Measurements from ENCODE around the gene GLIS1. TPM values are rescaled to one million over a fixed set of nuclear protein-coding genes. Genes with fewer than 3 reads are reported as not detected.

The GLIS1 gene
- total and polyA plus RNA-seq, 10 of the 15 experiments (the other 5 are each of a cell fraction or from before 2014, with no cell fraction given) = not detected

DNA sequence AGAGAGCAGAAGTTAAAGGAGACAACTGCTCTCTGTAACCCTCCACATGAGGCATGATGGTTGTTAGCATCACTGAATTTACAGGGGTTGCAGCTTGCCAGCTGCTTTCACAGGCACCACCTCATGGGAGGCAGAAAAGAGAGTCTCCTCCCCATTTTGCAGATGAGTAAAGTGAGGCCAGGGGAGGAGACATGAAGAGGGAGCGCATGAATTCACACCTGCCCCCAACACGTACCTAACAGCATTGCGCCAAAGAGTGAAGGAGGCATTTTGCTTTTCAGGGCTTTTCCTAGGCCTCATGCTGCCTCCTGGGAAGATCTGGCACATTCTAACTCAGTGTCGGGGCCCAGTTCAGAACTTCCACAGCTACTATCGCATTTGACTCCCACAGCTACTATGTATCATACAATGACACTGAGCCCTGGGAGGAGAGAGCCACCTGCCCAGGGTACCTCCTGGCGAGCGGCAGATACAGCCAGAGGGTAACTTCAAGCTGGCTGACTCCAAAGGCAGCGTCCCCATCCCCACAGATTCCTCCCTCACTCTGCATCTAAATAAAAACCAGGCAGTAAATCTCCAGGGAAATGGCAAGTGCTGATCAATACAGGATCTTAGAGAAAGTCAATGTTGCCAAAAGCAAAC is 34.0 kb downstream of the GLIS1 start (continued):
- TF ChIP-seq, protein P1, sequence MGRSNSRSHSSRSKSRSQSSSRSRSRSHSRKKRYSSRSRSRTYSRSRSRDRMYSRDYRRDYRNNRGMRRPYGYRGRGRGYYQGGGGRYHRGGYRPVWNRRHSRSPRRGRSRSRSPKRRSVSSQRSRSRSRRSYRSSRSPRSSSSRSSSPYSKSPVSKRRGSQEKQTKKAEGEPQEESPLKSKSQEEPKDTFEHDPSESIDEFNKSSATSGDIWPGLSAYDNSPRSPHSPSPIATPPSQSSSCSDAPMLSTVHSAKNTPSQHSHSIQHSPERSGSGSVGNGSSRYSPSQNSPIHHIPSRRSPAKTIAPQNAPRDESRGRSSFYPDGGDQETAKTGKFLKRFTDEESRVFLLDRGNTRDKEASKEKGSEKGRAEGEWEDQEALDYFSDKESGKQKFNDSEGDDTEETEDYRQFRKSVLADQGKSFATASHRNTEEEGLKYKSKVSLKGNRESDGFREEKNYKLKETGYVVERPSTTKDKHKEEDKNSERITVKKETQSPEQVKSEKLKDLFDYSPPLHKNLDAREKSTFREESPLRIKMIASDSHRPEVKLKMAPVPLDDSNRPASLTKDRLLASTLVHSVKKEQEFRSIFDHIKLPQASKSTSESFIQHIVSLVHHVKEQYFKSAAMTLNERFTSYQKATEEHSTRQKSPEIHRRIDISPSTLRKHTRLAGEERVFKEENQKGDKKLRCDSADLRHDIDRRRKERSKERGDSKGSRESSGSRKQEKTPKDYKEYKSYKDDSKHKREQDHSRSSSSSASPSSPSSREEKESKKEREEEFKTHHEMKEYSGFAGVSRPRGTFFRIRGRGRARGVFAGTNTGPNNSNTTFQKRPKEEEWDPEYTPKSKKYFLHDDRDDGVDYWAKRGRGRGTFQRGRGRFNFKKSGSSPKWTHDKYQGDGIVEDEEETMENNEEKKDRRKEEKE (IDR thresholded peaks at IDR 0.05) = no peak

DNA sequence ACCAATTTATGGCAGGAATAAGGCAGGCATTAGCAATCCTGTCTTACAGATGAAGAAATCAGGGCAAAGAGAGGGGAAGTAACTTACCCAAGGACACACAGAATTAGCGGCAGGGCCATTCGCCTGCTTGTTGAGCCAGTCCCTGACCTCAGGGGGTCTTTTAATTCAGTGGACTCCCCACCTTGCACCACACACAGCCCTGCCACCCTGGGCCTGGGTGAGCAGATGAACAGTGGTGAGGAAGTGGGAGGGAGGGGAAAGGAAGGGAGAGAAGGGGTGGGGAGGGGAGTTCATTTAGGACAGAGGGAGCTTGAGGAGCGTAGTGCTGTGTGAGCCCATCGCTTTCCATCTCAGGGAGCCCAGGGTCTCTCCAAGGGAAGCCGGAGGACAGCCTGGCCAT is 34.7 kb downstream of the GLIS1 start:
- Histone ChIP-seq H3K9me3 (replicated peaks; ENCODE audit: control insufficient read depth, insufficient read depth, low read length) (no peaks in the 10 kb centered on the region), H3K9ac (ENCODE audit: control insufficient read depth, insufficient read depth, low read length) (no peak overlapping the region), H3K4me1 (ENCODE audit: control insufficient read depth, insufficient read depth, low read length) (no peaks in the 10 kb centered on the region), H3K36me3 (ENCODE audit: control insufficient read depth in 2 of 2, insufficient read depth in 2 of 2, low read length in 1 of 2) (no peaks in the 10 kb centered on the region), H4K20me1 (ENCODE audit: control insufficient read depth, insufficient read depth) (peaks cover 4% of the 10 kb centered on the region; the same call in 1 of the 2 replicates), H3K4me3 (no peak overlapping the region), H2AFZ (ENCODE audit: control insufficient read depth, low read depth, low read length) (no peak overlapping the region), H3K27me3 (replicated peaks in 1 of 2; ENCODE audit: control insufficient read depth in 2 of 2, insufficient read depth in 2 of 2, low read length in 1 of 2) (peaks cover 2 to 8% of the 10 kb centered on the region in 2 experiments; a peak in 3 of 4 replicates), H3K79me2 (ENCODE audit: control insufficient read depth, insufficient read depth, low read length) (no peaks in the 10 kb centered on the region), H3K27ac (ENCODE audit: control insufficient read depth, insufficient read depth) (no peak overlapping the region), H3K4me2 (ENCODE audit: control insufficient read depth, insufficient read depth) (no peak overlapping the region)
- in situ Hi-C loops (cut with MboI) (no loop called here), intact Hi-C loops (cut with micrococcal nuclease; ENCODE audit: unreplicated experiment) (no loop called here)
- CTCF ChIA-PET = no interaction called here
- DNase-seq (ENCODE audit: low read depth, low spot score) = no peak
- ATAC-seq = no peak
- no peak for TF ChIP-seq HDAC6 (IDR thresholded peaks at IDR 0.05; ENCODE audit: unreplicated experiment)
- TF ChIP-seq ESRRA (IDR thresholded peaks at IDR 0.05; ENCODE audit: low read length) = no peak
- FAIRE-seq = no peak
- POLR2A ChIA-PET = interaction anchor here (0.5 kb wide), 1 partner anchor 72 kb away, joined by 3 read pairs; no protein-coding TSS in a partner anchor
- RAD21 ChIA-PET (ENCODE audit: unreplicated experiment) = no interaction called here
- BruUV-seq (replicated peaks) = no TSS peak
- SMC1A ChIA-PET (ENCODE audit: uncharacterized antibody, unreplicated experiment) = no interaction called here
- 55% methylated on average over 5 of the region's 5 CpGs for whole genome bisulfite sequencing (ENCODE audit: insufficient coverage, insufficient replicate concordance, low lambda C conversion rate, missing lambda C conversion rate)

Measured in GM12878 (cell line).